ENCODE data around the gene PEX11G.

Gene PEX11G

DNA sequence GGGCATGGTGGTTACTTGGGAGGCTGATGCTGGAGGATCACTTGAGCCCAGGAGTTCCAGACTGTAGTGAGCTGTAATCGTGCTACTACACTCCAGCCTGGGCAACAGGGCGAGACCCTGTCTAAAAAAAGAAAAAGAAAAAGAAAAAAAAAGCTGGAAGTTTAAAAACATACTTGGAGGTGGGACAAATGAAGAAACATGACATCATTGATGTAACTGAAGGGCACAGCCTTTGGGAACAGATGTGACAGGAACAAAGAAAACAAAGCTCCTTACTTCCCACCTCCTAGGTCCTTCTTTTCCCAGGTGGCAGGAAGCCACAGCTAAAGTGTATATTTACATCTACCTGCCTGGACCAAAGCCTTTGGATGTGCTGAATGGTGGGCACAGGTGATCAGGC lies 1.9 kb downstream of the PEX11G start:
- H3K9me3 Mint-ChIP-seq = no peaks in the 10 kb centered on the region

GRCh38 chr19:7483720-7484201 lies 5.1 kb downstream of the PEX11G start:
- H3K27ac Mint-ChIP-seq = no peak overlapping the region
- H3K27me3 Mint-ChIP-seq = no peaks in the 10 kb centered on the region
- H3K4me1 Mint-ChIP-seq (ENCODE audit: low read depth) = peaks cover 9% of the 10 kb centered on the region
- no peak overlapping the region for H3K4me3 Mint-ChIP-seq
- H3K9me3 Mint-ChIP-seq = no peaks in the 10 kb centered on the region
- no peaks in the 10 kb centered on the region for H3K36me3 Mint-ChIP-seq (ENCODE audit: low read depth)

More for the DNA sequence above, 1.9 kb downstream of the PEX11G start:
- Mint-ChIP-seq H3K27ac (no peak overlapping the region), H3K4me3 (no peak overlapping the region), H3K27me3 (no peaks in the 10 kb centered on the region), H3K4me1 (ENCODE audit: low read depth) (peaks cover 33% of the 10 kb centered on the region), H3K36me3 (ENCODE audit: low read depth) (no peaks in the 10 kb centered on the region)

DNA sequence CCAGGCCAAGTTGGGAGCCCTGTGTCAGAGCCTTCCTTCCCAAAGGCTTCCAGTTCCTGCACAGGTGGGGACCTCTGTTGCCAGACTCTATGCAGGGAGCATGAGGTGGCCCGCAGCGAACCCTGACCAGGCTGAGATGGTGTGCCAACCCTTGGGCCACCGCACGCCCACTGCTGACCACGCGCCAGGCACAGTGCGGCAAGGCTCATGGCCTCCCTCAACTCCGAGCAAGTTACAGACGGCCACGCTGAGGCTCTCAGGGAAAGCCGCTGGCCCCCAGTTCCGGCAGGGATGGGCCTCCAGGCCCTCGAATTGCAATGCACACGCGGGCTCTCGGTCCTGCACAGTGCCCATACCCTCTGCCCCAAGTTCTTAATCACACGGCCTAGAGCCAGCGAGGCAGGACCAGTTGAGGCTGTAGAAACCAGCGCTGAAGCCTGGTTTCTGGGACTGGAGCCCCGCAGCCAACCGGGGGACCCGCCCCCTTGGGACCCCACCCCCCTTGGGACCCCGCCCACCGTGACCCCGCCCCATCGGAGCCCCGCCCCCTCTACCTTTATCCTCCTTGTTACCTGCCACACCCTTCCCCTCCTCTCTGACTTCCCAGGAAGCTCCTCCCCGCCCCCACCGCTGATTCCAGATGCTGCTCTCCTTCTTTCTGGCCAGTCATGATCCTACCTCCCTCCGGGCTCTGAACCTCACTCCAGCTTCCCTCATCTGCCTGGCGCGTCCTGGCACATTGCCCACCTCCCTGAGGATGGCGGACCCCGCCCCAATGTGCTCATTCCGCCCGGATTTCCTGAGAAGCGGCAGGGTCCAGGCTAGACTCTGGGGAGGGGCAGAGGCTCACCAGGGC lies 6.0 kb downstream of the PEX11G start:
- Mint-ChIP-seq H3K4me1 (ENCODE audit: low read depth) (peaks cover 9% of the 10 kb centered on the region), H3K27me3 (no peaks in the 10 kb centered on the region), H3K27ac (no peak overlapping the region), H3K9me3 (no peaks in the 10 kb centered on the region), H3K36me3 (ENCODE audit: low read depth) (no peaks in the 10 kb centered on the region), H3K4me3 (no peak overlapping the region)

- no peaks in the 10 kb centered on the region for H3K27me3 Mint-ChIP-seq
- no peak overlapping the region for H3K27ac Mint-ChIP-seq
- H3K9me3 Mint-ChIP-seq = no peaks in the 10 kb centered on the region
- no peak overlapping the region for H3K4me3 Mint-ChIP-seq
- peaks cover 9% of the 10 kb centered on the region for H3K4me1 Mint-ChIP-seq (ENCODE audit: low read depth)
- H3K36me3 Mint-ChIP-seq (ENCODE audit: low read depth) = no peaks in the 10 kb centered on the region
These were observed 7.9 kb downstream of the PEX11G start for GRCh38 chr19:7480970-7481255.

DNA sequence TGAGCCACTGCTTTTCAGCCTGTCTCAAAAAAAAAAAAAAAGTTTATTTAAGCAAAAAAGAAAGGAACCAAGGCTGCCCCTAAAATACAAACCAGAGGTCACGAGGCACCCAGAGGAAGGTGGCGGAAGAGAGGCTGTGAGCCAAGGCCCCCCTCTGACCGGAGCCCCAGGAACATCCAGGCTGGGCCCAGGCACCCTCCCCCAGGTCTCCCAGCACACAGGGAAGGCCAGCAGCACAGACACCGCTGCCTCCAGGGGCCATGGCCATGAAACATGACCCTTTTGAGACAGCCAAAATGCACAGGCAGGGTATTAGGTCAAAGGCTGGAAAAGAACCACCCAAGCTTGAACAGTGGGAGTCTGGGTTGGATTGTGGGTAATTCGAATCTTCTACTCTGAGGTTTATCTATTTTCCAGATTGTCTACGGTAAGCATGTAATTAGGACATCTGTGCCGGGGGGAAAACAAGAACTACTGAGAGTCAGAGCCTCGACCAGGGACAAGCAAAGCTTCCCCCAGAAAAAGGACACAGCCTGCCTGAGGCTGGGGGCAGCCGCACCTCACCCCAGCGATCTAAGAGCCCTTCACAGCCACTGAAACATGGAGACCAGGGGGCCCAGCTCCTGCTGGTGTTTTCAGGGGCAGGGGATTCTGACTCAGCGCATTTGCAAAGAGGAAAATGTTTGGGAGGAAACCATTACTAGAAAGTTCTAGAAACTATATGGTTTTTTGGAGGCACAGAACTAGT lies 8.4 kb downstream of the PEX11G start:
- H3K4me3 Mint-ChIP-seq = no peak overlapping the region
- no peak overlapping the region for H3K27ac Mint-ChIP-seq
- no peaks in the 10 kb centered on the region for H3K9me3 Mint-ChIP-seq
- no peaks in the 10 kb centered on the region for H3K36me3 Mint-ChIP-seq (ENCODE audit: low read depth)
- peaks cover 9% of the 10 kb centered on the region for H3K4me1 Mint-ChIP-seq (ENCODE audit: low read depth)
- no peaks in the 10 kb centered on the region for H3K27me3 Mint-ChIP-seq

- Mint-ChIP-seq H3K9me3 (no peaks in the 10 kb centered on the region), H3K27ac (no peak overlapping the region), H3K36me3 (ENCODE audit: low read depth) (no peaks in the 10 kb centered on the region), H3K4me1 (ENCODE audit: low read depth) (peaks cover 9% of the 10 kb centered on the region), H3K27me3 (no peaks in the 10 kb centered on the region), H3K4me3 (no peak overlapping the region)
These were observed 10.0 kb downstream of the PEX11G start for GRCh38 chr19:7478843-7479227.

DNA sequence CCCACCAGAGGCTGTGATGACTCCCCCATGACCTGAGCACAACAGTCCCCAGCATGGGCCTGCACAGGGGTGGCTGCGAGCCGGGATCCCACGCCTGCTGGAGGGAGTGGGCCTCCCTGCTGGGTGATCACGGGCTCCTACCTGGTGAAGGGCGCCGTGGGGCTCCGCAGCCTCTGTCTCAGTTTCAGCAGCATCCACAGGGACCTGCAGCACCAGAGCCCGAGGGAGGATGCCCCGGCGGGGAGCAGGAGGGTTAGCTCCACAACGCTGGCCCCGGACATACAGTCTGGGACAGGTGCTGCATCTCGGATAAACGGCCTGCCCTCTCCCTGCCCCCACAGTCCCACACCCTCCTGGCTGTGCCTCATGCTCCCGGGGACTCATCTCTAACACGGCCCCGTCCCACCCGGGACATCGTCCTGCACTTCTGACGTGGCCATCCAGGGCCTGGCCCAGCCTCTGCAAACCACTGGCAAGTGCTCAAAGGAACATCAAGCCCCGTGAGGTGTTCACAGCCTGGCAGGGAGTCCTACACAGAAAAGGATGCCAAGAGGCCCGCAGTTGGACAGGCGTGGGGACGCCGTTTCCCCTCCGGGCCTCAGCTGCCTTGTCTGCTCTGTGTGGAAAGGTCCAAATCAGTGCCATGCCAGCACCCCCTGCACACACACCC lies 10.5 kb downstream of the PEX11G start:
- no peak overlapping the region for H3K27ac Mint-ChIP-seq
- no peaks in the 10 kb centered on the region for H3K9me3 Mint-ChIP-seq
- no peaks in the 10 kb centered on the region for H3K36me3 Mint-ChIP-seq (ENCODE audit: low read depth)
- H3K4me3 Mint-ChIP-seq = no peak overlapping the region
- H3K4me1 Mint-ChIP-seq (ENCODE audit: low read depth) = peaks cover 3% of the 10 kb centered on the region
- no peaks in the 10 kb centered on the region for H3K27me3 Mint-ChIP-seq

DNA sequence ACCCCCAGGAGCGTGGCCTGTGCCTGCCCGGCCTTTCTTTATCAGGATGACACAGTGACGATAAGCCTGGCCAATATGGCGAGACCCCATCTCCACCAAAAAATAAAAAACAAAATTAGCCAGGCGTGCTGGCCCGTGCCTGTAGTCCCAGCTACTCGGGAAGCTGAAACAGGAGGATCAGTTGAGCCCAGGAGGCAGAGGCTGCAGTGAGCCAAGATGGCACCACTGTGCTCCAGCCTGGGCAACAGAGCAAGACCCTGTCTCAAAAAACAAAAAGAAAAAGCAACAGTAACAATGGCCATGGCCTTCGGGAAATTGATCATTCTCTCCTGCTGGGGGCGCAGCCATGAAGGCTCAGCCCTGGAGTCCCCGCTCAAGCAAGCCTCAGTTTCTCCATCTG lies 11.1 kb downstream of the PEX11G start:
- H3K4me1 Mint-ChIP-seq (ENCODE audit: low read depth) = peaks cover 3% of the 10 kb centered on the region
- no peaks in the 10 kb centered on the region for H3K9me3 Mint-ChIP-seq
- H3K36me3 Mint-ChIP-seq (ENCODE audit: low read depth) = no peaks in the 10 kb centered on the region
- no peak overlapping the region for H3K27ac Mint-ChIP-seq
- H3K27me3 Mint-ChIP-seq = no peaks in the 10 kb centered on the region
- H3K4me3 Mint-ChIP-seq = no peak overlapping the region

GRCh38 chr19:7476777-7477494 lies 11.9 kb downstream of the PEX11G start:
- H3K36me3 Mint-ChIP-seq (ENCODE audit: low read depth) = peaks cover 6% of the 10 kb centered on the region
- H3K4me1 Mint-ChIP-seq (ENCODE audit: low read depth) = peaks cover 3% of the 10 kb centered on the region
- H3K9me3 Mint-ChIP-seq = no peaks in the 10 kb centered on the region
- no peak overlapping the region for H3K4me3 Mint-ChIP-seq
- no peaks in the 10 kb centered on the region for H3K27me3 Mint-ChIP-seq
- H3K27ac Mint-ChIP-seq = no peak overlapping the region

DNA sequence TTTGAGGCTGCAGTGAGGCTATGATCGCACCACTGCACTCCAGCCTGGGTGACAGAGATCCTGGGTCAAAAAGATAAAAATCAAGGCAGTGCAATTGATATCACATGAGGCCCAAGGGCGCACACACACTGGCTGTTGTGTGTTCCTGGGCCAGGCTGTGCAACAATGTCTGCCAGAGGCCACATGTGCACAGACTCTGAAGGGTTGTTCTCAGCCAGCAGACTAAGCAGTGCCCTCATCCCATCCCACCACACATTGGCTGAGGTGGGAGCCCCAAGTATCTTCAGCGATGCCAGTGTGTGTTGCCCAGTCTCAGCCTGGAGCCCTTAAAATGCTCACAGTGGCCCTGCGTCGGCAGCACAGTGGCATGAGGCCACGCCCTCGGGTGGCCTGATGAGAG lies 12.6 kb downstream of the PEX11G start:
- H3K27ac Mint-ChIP-seq = no peak overlapping the region
- peaks cover 3% of the 10 kb centered on the region for H3K4me1 Mint-ChIP-seq (ENCODE audit: low read depth)
- H3K36me3 Mint-ChIP-seq (ENCODE audit: low read depth) = peaks cover 12% of the 10 kb centered on the region
- H3K4me3 Mint-ChIP-seq = no peak overlapping the region
- H3K9me3 Mint-ChIP-seq = no peaks in the 10 kb centered on the region
- H3K27me3 Mint-ChIP-seq = no peaks in the 10 kb centered on the region

DNA sequence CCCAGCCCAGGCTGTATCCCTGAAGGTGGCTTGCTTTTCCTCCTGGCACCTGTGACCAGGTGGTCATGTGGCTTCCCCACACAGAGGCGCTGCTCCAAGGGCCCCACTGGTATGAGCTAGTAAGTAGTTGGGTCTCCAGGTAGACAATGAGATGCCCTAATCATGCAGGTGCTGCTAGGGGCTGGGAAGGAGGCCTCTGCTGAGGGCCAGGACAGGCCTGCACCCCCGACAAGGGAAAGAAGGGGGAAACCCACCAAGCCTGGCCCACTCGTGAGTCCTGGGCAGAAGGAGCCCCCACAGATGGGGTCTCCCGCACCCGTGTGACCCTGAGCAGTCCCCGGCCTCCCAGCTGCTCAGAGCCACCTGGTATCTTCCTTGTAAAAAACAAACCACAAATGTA lies 13.2 kb downstream of the PEX11G start:
- Mint-ChIP-seq H3K27ac (no peak overlapping the region), H3K4me3 (no peak overlapping the region), H3K4me1 (ENCODE audit: low read depth) (peaks cover 3% of the 10 kb centered on the region), H3K9me3 (no peaks in the 10 kb centered on the region), H3K36me3 (ENCODE audit: low read depth) (peaks cover 12% of the 10 kb centered on the region), H3K27me3 (no peaks in the 10 kb centered on the region)

GRCh38 chr19:7471696-7472615 lies 16.9 kb downstream of the PEX11G start:
- H3K27ac Mint-ChIP-seq = no peak overlapping the region
- H3K4me3 Mint-ChIP-seq = no peak overlapping the region
- peaks cover 15% of the 10 kb centered on the region for H3K36me3 Mint-ChIP-seq (ENCODE audit: low read depth)

GRCh38 chr19:7470540-7471305 lies 18.1 kb downstream of the PEX11G start:
- H3K27ac Mint-ChIP-seq = no peak overlapping the region

More at GRCh38 chr19:7471696-7472615, 16.9 kb downstream of the PEX11G start:
- Mint-ChIP-seq H3K9me3 (no peaks in the 10 kb centered on the region), H3K4me1 (ENCODE audit: low read depth) (peaks cover 3% of the 10 kb centered on the region), H3K27me3 (no peaks in the 10 kb centered on the region)

More at GRCh38 chr19:7470540-7471305, 18.1 kb downstream of the PEX11G start:
- peaks cover 3% of the 10 kb centered on the region for H3K4me1 Mint-ChIP-seq (ENCODE audit: low read depth)
- H3K4me3 Mint-ChIP-seq = no peak overlapping the region
- peaks cover 15% of the 10 kb centered on the region for H3K36me3 Mint-ChIP-seq (ENCODE audit: low read depth)
- H3K27me3 Mint-ChIP-seq = no peaks in the 10 kb centered on the region
- no peaks in the 10 kb centered on the region for H3K9me3 Mint-ChIP-seq

Measured in stimulated activated naive CD8-positive, alpha-beta T cell treated with anti-CD3 and anti-CD28 coated beads, Interleukin-15, Interleukin-2, amounts not matched to agents 100 ng/mL and 50 ng/mL, for 24 hours (primary cell).